SJCRH30 (cell line): ENCODE measurements around the gene TRIP10. TPM values are rescaled to one million over a fixed set of nuclear protein-coding genes. Genes with fewer than 3 reads are reported as not detected.
"Not testable (repeated sequence)": the region's sequence is repeated elsewhere in the genome, so short reads cannot be mapped to it uniquely, and the experiment has no call there.

Experiments used
- DNase-seq, 2 experiments: peaks; one replicate each; pipeline ENCODE4 v3.0.0-alpha.2; 2015 to 2020
- H3K27ac ChIP-seq: fragments of 250-450 bp; sonication (Bioruptor Pico); 2 replicates; pipeline ENCODE4 v1.5.1; 2020; ENCODE audit warnings: mild to moderate bottlenecking, moderate library complexity
- H3K27me3 ChIP-seq: fragments of 250-450 bp; sonication (Bioruptor Pico); 2 replicates; pipeline ENCODE4 v1.5.1; 2020; ENCODE audit warnings: mild to moderate bottlenecking, moderate library complexity
- H3K36me3 ChIP-seq: fragments of 250-450 bp; sonication (Bioruptor Pico); 2 replicates; pipeline ENCODE4 v1.5.1; 2020; ENCODE audit warnings: mild to moderate bottlenecking, moderate library complexity
- H3K4me1 ChIP-seq: fragments of 250-450 bp; sonication (Bioruptor Pico); 2 replicates; pipeline ENCODE4 v1.5.1; 2020; ENCODE audit warnings: mild to moderate bottlenecking, moderate library complexity
- H3K4me3 ChIP-seq: fragments of 250-450 bp; sonication (Bioruptor Pico); 2 replicates; pipeline ENCODE4 v1.5.1; 2020; ENCODE audit warnings: mild to moderate bottlenecking, moderate library complexity
- H3K9me3 ChIP-seq: fragments of 250-450 bp; sonication (Bioruptor Pico); replicated peaks from 2 replicates; pipeline ENCODE4 v1.5.1; 2020; ENCODE audit warnings: mild to moderate bottlenecking, moderate library complexity
- total RNA-seq: library from RNA; depleted of rRNA; stranded (reverse); fragments of >200 nt; shearing (Covaris generic); gene quantifications from 2 replicates; pipeline ENCODE4 v1.2.3, GENCODE V29; 2014

TRIP10 gene
- total RNA-seq, 1 experiment from 2014 or later, result 40.5 TPM

DNA sequence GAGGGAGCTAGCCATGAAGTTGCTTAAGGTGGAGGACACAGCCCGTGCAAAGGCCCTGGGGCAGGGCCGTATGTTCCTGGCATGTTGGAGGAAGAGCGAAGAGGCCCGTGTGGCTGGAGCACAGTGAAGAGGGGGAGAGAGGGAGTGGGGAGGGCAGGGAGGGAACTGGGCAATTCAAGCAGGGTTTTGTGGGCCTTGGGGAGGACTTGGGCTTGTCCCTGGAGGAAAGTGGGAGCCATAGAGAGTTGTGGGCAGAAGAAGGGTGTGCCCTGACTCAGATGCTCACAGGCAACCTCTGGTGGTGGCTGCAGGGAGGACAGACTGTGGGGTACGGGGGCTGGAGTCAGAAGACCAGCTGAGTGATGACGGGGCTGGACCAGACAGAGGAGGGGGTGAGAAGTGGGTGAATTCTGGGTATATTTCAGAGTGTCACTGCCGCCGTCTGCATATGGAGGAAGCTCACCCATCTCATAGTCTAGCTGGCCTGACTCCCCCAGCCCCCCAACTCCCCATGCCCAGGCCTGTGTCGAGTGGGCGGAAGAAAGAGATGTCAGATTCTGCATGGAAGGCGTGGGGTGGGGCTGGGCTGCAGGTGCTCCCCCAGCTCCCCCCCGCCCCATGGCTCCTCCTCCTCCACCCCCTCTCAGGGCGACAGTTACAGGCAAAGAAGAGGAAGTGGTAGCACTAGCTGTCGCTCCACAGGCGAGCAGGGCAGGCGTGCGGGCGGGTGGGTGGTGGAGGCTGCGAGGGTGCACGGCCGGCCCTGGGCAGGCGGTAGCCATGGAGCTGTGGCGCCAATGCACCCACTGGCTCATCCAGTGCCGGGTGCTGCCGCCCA lies 32.8 kb downstream of the TRIP10 start, which contains the start of gene VAV1:
Gene VAV1 (plus strand): TSS at position 681 of the 838 bp plus-strand sequence. CDS start 100 bp downstream, at position 781.
- no peak within 1 kb of the TSS for H3K4me3 ChIP-seq

DNA sequence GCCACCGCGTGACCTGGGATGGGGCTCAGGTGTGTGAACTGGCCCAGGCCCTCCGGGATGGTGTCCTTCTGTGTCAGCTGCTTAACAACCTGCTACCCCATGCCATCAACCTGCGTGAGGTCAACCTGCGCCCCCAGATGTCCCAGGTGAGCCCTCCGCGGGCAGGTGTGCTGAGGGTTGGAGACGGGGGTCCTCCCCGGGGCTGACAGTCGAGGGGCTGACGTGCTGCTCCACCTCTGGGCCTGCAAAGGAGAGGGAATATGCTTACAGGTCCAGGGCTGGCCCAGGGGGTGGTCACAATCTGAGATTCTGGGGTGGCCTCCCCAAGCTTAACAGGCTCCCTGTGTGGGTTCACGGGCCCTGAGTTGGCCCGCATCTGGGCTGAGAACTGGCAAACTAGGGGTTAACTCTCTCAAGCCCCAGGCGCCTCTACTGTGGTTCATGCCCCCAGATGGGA lies 33.4 kb downstream of the TRIP10 start:
- H3K36me3 ChIP-seq, result no peaks in the 10 kb centered on the region
- H3K4me1 ChIP-seq, result no peaks in the 10 kb centered on the region
- no peak for DNase-seq
- no peak overlapping the region for H3K4me3 ChIP-seq
- no peaks in the 10 kb centered on the region for H3K9me3 ChIP-seq
- H3K27ac ChIP-seq, result no peak overlapping the region
- H3K27me3 ChIP-seq, result no peaks in the 10 kb centered on the region

More for the DNA sequence above, 32.8 kb downstream of the TRIP10 start, which contains the start of gene VAV1:
- no peaks in the 10 kb centered on the region for H3K9me3 ChIP-seq
- DNase-seq, result no peak
- no peaks in the 10 kb centered on the region for H3K36me3 ChIP-seq
- H3K4me1 ChIP-seq, result no peaks in the 10 kb centered on the region
- H3K27me3 ChIP-seq, result no peaks in the 10 kb centered on the region
- no peak within 1 kb of the TSS for H3K27ac ChIP-seq

DNA sequence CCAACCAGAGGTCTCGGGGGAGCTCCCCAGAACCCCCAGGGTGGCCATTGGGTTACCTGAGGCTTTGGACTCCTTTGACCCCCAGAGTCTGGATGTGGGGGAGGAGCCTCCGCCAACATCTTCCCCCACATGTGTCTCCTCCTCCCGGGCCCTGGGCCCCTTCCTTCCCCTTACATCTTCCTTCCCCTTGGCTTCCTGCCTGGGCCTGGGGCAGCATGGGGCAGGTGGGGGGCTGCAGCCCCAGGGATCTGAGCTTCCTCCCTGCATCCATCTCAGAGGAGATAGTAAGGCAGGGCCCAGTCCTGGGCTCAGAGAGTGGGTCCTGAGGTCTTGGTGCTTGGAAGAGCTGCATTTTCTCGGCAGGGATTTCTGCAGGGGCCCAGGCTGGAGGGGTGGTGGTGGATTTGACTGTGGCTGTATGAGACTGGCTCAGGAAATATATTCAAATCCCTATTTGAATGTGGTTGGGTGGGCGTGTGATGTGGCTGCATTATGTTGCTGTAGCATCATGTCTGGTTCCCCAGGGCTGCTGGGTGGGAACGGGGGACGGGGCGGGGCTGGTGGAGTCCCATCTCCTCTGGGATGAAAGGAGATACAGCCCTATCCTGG lies 33.9 kb downstream of the TRIP10 start:
- no peaks in the 10 kb centered on the region for H3K27me3 ChIP-seq
- no peak overlapping the region for H3K4me3 ChIP-seq
- H3K27ac ChIP-seq, result no peak overlapping the region
- DNase-seq, result no peak
- no peaks in the 10 kb centered on the region for H3K9me3 ChIP-seq
- H3K4me1 ChIP-seq, result no peaks in the 10 kb centered on the region
- H3K36me3 ChIP-seq, result no peaks in the 10 kb centered on the region

DNA sequence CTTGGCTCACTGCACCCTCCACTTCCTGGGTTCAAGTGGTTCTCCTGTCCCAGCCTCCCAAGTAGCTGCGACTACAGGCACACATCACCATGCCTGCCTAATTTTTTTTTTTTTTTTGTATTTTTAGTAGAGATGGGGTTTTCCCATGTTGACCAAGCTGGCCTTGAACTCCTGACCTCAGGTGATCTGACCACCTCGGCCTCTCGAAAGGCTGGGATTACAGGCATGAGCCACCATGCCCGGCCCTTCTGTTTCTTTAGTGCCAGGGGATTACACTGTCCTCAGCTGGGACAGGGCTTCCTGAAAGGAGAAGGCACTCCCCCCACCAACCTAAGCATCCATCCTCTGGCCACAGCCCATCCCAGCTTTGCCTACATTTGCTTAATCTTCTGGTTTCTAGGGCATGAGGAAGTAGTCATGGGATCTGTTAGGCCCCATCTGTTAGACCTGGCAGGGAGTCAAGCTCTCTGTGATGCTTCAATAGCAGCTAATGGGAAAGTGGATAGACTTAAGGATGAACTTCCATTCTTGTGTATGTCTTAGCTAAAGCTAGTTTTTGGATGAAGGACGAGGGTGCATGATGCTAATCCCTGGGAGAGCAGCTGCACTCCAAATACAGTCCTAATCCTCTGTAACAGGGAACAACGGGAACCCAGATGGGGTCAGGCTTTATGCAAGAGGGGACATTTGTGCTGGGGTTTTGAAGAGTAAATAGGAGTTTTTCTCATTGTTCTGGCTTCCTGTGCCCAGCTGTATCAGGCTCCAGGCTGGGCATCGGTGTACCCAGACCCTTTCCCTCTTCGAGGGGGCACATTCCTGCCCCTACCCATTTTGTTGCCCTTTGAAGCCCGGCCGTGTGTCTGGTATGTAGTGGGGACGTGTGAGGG lies 35.6 kb downstream of the TRIP10 start:
- DNase-seq, result no peak
- Histone ChIP-seq H3K4me1 (no peaks in the 10 kb centered on the region), H3K36me3 (no peaks in the 10 kb centered on the region), H3K9me3 (no peaks in the 10 kb centered on the region), H3K27ac (no peak overlapping the region), H3K4me3 (no peak overlapping the region), H3K27me3 (no peaks in the 10 kb centered on the region)

DNA sequence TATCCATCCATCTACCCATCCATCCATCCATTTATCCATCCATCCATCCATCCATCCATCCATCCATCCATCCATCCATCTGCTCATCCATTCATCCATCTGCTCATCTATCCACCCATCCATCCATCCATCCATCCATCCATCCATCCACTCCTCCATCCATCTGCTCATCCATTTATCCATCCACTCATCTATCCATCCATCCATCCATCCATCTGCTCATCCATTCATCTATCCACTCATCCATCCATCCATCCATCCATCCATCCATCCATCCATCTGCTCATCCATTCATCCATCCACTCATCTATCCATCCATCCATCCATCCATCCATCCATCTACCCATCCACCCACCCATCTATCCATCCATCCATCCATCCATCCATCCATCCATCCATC lies 36.6 kb downstream of the TRIP10 start:
- not testable (repeated sequence) for H3K4me3 ChIP-seq, DNase-seq, H3K36me3 ChIP-seq, H3K27ac ChIP-seq, H3K4me1 ChIP-seq, H3K9me3 ChIP-seq, H3K27me3 ChIP-seq

DNA sequence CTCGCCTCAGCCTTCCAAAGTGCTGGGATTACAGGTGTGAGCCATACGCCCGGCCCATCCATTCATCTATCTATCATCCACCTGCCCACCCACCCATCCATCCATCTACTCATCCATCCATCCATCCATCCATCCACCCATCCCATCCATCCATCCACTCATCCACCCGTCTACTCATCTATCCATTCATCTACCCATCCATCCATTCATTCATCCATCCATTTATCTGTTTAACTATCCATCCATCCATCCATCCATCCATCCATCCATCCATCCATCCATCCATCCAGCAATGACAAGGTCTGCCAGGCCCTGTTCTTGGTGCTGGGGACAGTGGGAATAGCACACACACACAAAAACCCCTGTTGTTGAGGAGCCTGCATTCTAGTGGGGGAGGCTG lies 37.5 kb downstream of the TRIP10 start:
- DNase-seq, result no peak
- no peaks in the 10 kb centered on the region for H3K27me3 ChIP-seq

DNA sequence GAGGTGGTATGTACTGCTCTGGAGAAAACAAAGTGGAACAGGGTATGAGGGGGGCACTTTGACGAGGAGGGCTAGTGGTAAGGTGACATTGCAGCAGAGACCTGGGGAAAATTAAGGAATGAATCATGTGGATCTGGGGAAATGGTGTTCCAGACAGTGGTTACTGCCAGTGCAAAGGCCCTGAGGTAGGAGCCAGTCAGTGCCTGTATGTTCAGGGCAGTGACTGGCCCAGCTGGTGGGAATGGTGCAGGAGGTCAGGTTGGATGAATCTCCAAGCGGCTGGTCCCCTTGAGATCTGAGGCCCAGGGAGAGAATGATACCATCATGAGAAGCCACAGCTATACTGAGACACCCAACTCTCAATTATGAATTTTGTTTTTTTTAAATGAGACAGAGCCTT lies 38.0 kb downstream of the TRIP10 start:
- DNase-seq, result no peak
- no peaks in the 10 kb centered on the region for H3K36me3 ChIP-seq
- H3K27ac ChIP-seq, result no peak overlapping the region
- no peaks in the 10 kb centered on the region for H3K27me3 ChIP-seq
- no peak overlapping the region for H3K4me3 ChIP-seq
- no peaks in the 10 kb centered on the region for H3K4me1 ChIP-seq
- H3K9me3 ChIP-seq, result no peaks in the 10 kb centered on the region

More for the DNA sequence above, 37.5 kb downstream of the TRIP10 start:
- Histone ChIP-seq H3K4me1 (no peaks in the 10 kb centered on the region), H3K4me3 (no peak overlapping the region), H3K9me3 (no peaks in the 10 kb centered on the region), H3K27ac (no peak overlapping the region), H3K36me3 (no peaks in the 10 kb centered on the region)

DNA sequence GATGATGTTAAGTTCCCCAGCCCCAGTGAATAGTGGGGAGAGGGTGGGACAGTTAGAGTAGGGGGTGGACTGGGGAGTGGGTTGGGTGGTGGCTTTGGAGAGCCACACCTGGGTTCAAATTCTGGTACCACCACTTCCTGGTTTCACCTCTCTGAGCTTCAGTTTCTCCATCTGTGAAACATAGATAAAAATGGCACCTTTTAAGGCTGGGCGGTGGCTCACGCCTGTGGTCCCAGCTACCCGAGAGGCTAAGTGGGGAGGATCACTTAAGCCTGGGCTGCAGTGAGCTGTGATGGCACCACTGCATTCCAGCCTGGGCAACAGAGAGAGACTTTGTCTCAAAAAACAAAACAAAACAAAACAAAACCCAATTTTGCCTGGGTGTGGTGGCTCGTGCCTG lies 38.9 kb downstream of the TRIP10 start:
- H3K9me3 ChIP-seq, result no peaks in the 10 kb centered on the region
- no peaks in the 10 kb centered on the region for H3K36me3 ChIP-seq
- no peak for DNase-seq
- no peaks in the 10 kb centered on the region for H3K27me3 ChIP-seq
- no peak overlapping the region for H3K27ac ChIP-seq
- no peaks in the 10 kb centered on the region for H3K4me1 ChIP-seq
- no peak overlapping the region for H3K4me3 ChIP-seq

DNA sequence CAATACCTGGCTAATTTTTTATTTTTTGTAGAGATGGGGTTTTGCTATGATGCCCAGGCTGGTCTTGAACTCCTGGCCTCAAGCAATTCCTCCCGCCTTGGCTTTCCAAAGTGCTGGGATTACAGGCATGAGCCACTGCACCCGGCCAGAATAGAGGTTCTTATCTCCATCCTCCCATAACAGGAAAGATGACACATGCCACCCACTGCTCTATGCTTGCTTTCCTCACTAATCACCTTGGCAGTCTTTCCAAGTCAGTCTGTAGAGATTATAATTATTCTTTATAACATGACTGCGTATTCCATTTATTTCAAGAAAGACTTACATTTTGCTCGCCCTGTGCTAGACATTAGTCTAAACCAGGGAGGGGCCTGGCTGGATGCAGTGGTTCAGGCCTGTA lies 39.7 kb downstream of the TRIP10 start:
- Histone ChIP-seq H3K27me3 (no peaks in the 10 kb centered on the region), H3K9me3 (no peaks in the 10 kb centered on the region), H3K27ac (no peak overlapping the region), H3K36me3 (no peaks in the 10 kb centered on the region), H3K4me3 (no peak overlapping the region), H3K4me1 (no peaks in the 10 kb centered on the region)
- DNase-seq, result no peak

DNA sequence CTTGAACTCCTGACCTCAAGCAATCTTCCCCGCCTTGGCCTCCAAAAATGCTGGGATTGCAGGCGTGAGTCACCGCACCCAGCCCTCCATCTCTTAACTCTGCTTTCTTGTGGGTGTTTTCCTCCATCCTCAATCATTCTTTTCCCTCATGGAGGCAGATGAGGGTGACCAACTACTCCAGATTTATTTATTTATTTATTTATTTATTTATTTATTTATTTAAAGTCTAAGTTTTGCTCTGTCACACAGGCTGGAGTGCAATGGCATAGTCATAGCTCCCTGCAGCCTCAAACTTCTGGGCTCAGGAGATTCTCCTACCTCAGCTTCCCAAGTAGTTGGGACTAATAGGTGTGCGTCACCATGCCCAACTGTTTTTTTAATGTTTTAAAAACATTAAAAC lies 47.9 kb downstream of the TRIP10 start:
- H3K27ac ChIP-seq, result no peak overlapping the region
- no peaks in the 10 kb centered on the region for H3K9me3 ChIP-seq
- no peak overlapping the region for H3K4me3 ChIP-seq
- no peaks in the 10 kb centered on the region for H3K4me1 ChIP-seq
- no peak for DNase-seq
- no peaks in the 10 kb centered on the region for H3K27me3 ChIP-seq
- H3K36me3 ChIP-seq, result no peaks in the 10 kb centered on the region

DNA sequence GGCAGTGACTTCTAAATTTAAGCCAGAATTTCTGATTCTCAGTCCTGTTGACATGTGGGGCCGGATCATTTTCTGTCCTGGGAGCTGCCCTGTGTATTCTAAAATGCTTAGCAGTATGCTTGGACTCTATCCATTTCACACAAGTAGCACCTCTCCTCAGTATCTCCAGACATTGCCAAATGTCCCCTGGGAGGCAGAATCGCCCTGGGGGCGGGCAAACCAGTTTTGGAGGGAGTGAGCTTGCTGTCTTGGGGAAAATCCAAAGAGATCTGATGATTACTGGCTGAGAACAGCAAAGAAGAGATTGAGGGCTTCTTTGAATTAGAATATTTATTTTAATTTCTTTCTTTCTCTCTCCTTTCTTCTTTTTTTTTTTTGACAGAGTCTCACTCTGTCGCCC lies 49.4 kb downstream of the TRIP10 start:
- Histone ChIP-seq H3K4me1 (no peaks in the 10 kb centered on the region), H3K36me3 (no peaks in the 10 kb centered on the region), H3K27ac (no peak overlapping the region), H3K27me3 (no peaks in the 10 kb centered on the region), H3K4me3 (no peak overlapping the region), H3K9me3 (no peaks in the 10 kb centered on the region)
- DNase-seq, result no peak

DNA sequence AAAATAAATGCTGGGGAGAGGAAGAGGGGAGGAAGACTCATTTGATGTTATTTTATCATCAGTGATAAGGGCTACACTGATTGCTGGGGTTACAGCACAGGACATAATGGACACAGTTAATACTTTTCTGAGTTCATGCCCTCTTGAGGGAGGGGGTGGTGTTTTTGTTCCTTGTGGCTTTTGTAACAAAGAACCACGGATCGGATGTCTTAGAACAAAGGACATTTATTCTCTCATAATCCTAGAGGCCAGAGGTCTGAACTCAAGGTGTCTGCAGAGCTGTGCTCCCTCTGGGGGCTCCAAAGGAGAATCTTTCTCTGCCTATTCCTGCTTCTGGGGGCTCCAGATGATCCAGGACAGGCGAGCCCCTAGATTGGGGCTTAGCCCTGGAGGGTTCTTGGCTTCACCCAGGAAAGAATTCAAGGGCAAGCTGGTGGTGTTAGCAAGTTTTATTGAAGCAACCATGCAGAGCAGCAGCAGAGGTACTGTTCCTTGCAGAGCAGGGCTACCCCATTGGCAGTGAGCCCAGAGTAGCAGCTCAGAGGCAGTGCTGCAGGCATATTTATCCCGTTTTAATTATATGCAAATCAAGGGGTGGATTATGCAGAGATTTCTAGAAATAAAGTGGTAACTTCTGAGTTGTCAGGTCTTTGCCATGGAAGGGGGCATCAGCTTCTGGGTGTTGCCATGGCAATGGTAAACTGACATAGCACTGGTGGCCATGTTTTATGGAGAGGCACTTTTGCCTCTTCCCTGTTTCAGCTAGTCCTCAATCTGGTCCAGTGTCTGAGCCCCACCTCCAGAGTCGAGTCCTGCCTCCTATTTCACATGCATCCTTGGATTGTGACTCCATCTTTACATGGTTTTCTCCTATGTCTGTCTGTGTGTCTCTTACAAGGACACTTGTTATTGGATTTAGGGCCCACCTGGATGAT lies 51.0 kb downstream of the TRIP10 start:
- Histone ChIP-seq H3K27ac (no peak overlapping the region), H3K4me1 (no peaks in the 10 kb centered on the region), H3K36me3 (no peaks in the 10 kb centered on the region), H3K9me3 (no peaks in the 10 kb centered on the region), H3K27me3 (no peaks in the 10 kb centered on the region), H3K4me3 (no peak overlapping the region)
- DNase-seq, result no peak

DNA sequence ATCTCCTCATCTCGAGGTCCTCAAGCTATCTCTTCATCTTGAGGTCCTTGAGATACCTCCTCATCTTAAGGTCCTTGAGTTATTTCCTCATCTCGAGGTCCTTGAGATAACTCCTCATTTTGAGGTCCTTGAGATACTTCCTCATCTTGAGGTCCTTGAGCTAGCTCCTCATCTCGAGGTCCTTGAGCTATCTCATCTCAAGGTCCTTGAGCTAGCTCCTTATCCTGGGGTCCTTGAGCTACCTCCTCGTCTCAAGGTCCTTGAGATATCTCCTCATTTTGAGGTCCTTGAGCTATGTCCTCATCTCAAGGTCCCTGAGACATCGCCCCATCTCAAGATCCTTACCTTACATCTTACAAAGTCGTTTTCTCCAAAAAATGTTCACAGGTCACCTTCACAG lies 51.8 kb downstream of the TRIP10 start:
- Histone ChIP-seq H3K4me1 (no peaks in the 10 kb centered on the region), H3K27ac (no peak overlapping the region), H3K36me3 (no peaks in the 10 kb centered on the region), H3K4me3 (no peak overlapping the region), H3K9me3 (no peaks in the 10 kb centered on the region), H3K27me3 (no peaks in the 10 kb centered on the region)
- no peak for DNase-seq

DNA sequence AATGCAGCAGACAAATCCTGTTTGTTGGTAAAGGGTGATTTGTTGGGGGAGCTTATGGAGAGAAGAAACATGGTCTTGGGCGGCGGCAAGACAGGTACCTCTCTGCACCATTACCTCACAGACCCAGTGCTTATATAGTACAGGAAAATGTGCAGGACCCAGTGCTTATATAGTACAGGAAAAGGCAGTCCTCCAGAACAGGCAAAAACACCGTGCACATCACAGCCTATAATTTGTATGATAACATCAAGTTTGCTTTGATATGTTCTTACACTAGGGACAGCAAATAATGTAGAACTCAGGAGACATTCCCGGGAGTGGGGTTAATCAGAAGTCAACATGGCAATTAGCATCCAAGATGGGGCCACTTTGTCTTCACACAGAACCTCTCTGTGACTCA lies 53.9 kb downstream of the TRIP10 start:
- DNase-seq, result no peak
- no peak overlapping the region for H3K27ac ChIP-seq
- H3K9me3 ChIP-seq, result no peaks in the 10 kb centered on the region
- no peaks in the 10 kb centered on the region for H3K36me3 ChIP-seq
- H3K4me1 ChIP-seq, result no peaks in the 10 kb centered on the region
- H3K4me3 ChIP-seq, result no peak overlapping the region
- H3K27me3 ChIP-seq, result no peaks in the 10 kb centered on the region
